IMR-90 (cell line): ENCODE results near the gene OSBP. TPM values are rescaled to one million over a fixed set of nuclear protein-coding genes. Genes with fewer than 3 reads are reported as not detected.

Experiments
- ATAC-seq: fragments of 200-7000 bp; cut with Tn5 transposase; 2 replicates; pipeline ENCODE4 v1.9.1; 2020; ENCODE audit warnings: low read depth, mild to moderate bottlenecking, moderate library complexity
- BruUV-seq: library from RNA; stranded (reverse); fragments of 400-500 nt; replicated peaks from 2 replicates; lab custom pipeline; 2021; lab: Mats Ljungman, UMichigan
- CTCF ChIA-PET: fragments of 300-600 bp; formaldehyde crosslinking; extraction: SDS; loops from one replicate; lab custom pipeline; 2021; ENCODE audit warnings: antibody characterized with exemption; lab: Yijun Ruan, JAX
- POLR2A ChIA-PET: fragments of 300-600 bp; sonication (Branson Sonifier 250); formaldehyde crosslinking; loops from one replicate; lab custom pipeline; 2022; ENCODE audit warnings: antibody characterized with exemption; ENCODE audit not compliant: unreplicated experiment; lab: Charles Lee
- DNase-seq: peaks from one replicate; pipeline ENCODE4 v3.0.0; 2013
- H2AFZ ChIP-seq: replicated peaks from 2 replicates; pipeline ENCODE3; 2013; ENCODE audit warnings: low read length, mild to moderate bottlenecking; ENCODE audit not compliant: poor library complexity
- H2AK5ac ChIP-seq: 2 replicates; pipeline ENCODE4 v1.6.1; 2013; ENCODE audit warnings: low read depth, low read length, inconsistent platforms
- H2AK9ac ChIP-seq: replicated peaks from 2 replicates; pipeline ENCODE3; 2013; ENCODE audit warnings: mild to moderate bottlenecking, low read depth, low read length, moderate library complexity; ENCODE audit not compliant: poor library complexity
- H2BK120ac ChIP-seq: 2 replicates; pipeline ENCODE4 v1.6.1; 2013; ENCODE audit warnings: low read depth, low read length, inconsistent platforms
- H2BK15ac ChIP-seq: 3 replicates; pipeline ENCODE4 v1.6.1; 2013; ENCODE audit warnings: low read depth, low read length, inconsistent platforms
- H2BK20ac ChIP-seq: 2 replicates; pipeline ENCODE4 v1.6.1; 2013; ENCODE audit warnings: low read depth, mild to moderate bottlenecking, inconsistent platforms, low read length, moderate library complexity
- H2BK5ac ChIP-seq: 2 replicates; pipeline ENCODE4 v1.6.1; 2013; ENCODE audit warnings: mild to moderate bottlenecking, low read depth, low read length, inconsistent platforms; ENCODE audit not compliant: poor library complexity, severe bottlenecking
- H3K14ac ChIP-seq: replicated peaks from 2 replicates; pipeline ENCODE4 v1.6.1; 2013; ENCODE audit warnings: low read depth, low read length, inconsistent platforms
- H3K18ac ChIP-seq: 2 replicates; pipeline ENCODE4 v1.6.1; 2013; ENCODE audit warnings: low read depth, low read length, control low read depth
- H3K23ac ChIP-seq: 2 replicates; pipeline ENCODE4 v1.6.1; 2013; ENCODE audit warnings: low read depth, low read length, inconsistent platforms
- H3K27ac ChIP-seq: 2 replicates; pipeline ENCODE4 v1.5.1; 2013; ENCODE audit warnings: mild to moderate bottlenecking, control low read depth, low read length; ENCODE audit not compliant: insufficient read depth
- H3K27me3 ChIP-seq: 2 replicates; pipeline ENCODE4 v1.6.1; 2013; ENCODE audit warnings: low read length; ENCODE audit not compliant: control insufficient read depth, insufficient read depth
- H3K36me3 ChIP-seq: 2 replicates; pipeline ENCODE4 v1.6.1; 2013; ENCODE audit warnings: low read length, mixed read lengths; ENCODE audit not compliant: control insufficient read depth, insufficient read depth
- H3K4ac ChIP-seq: 2 replicates; pipeline ENCODE4 v1.6.1; 2013; ENCODE audit warnings: low read depth, low read length, inconsistent platforms
- H3K4me1 ChIP-seq: 2 replicates; pipeline ENCODE4 v1.6.1; 2013; ENCODE audit warnings: low read length, mixed read lengths; ENCODE audit not compliant: control insufficient read depth, insufficient read depth
- H3K4me2 ChIP-seq: 2 replicates; pipeline ENCODE4 v1.6.1; 2013; ENCODE audit warnings: low read depth, mild to moderate bottlenecking, control low read depth, low read length, moderate library complexity
- H3K4me3 ChIP-seq: 2 replicates; pipeline ENCODE4 v1.5.1; 2013; ENCODE audit warnings: low read depth, mild to moderate bottlenecking, control low read depth, low read length, moderate library complexity; ENCODE audit not compliant: insufficient read depth
- H3K56ac ChIP-seq: 2 replicates; pipeline ENCODE4 v1.6.1; 2013; ENCODE audit warnings: low read length, inconsistent platforms; ENCODE audit not compliant: insufficient read depth; ENCODE audit errors: extremely low read depth
- H3K79me1 ChIP-seq, 2 experiments: 2 replicates each; pipeline ENCODE4 v1.6.1; 2013; ENCODE audit warnings: low read length in 2 of 2, inconsistent platforms in 1 of 2, low read depth in 1 of 2
- H3K9ac ChIP-seq: 2 replicates; pipeline ENCODE4 v1.6.1; 2013; ENCODE audit warnings: low read depth, low read length, control low read depth
- H3K9me1 ChIP-seq: 2 replicates; pipeline ENCODE4 v1.6.1; 2013; ENCODE audit warnings: low read length, inconsistent platforms; ENCODE audit not compliant: insufficient read depth
- H3K9me3 ChIP-seq: 2 replicates; pipeline ENCODE4 v1.6.1; 2013; ENCODE audit warnings: low read length; ENCODE audit not compliant: control insufficient read depth, insufficient read depth
- H4K20me1 ChIP-seq: 2 replicates; pipeline ENCODE4 v1.6.1; 2013; ENCODE audit warnings: low read length, inconsistent platforms; ENCODE audit not compliant: insufficient read depth
- H4K5ac ChIP-seq: 2 replicates; pipeline ENCODE4 v1.6.1; 2013; ENCODE audit warnings: mild to moderate bottlenecking, low read depth, low read length, control low read depth
- H4K8ac ChIP-seq, 2 experiments: 2 replicates each; pipeline ENCODE4 v1.6.1; 2013; ENCODE audit warnings: low read depth in 2 of 2, low read length in 2 of 2, control low read depth in 1 of 2, inconsistent platforms in 1 of 2
- H4K91ac ChIP-seq: 2 replicates; pipeline ENCODE4 v1.6.1; 2013; ENCODE audit warnings: low read depth, low read length, inconsistent platforms; ENCODE audit not compliant: insufficient read depth
- CEBPB ChIP-seq: IDR thresholded peaks from 2 replicates; pipeline ENCODE4 v1.6.1; 2012; ENCODE audit warnings: low read depth, low read length, improper control_type of control experiment
- WGBS, 2 experiments: methylation state at CpG; one replicate each; pipeline versions ENCODE4 v1.1.5 to v1.1.7; 2013; ENCODE audit warnings: missing lambda C conversion rate in 2 of 2; ENCODE audit not compliant: insufficient read length in 1 of 2; ENCODE audit errors: extremely low coverage in 2 of 2; 5-methylcytosine and 5-hydroxymethylcytosine counted together
- dilution Hi-C: fragments of 300-500 bp; cut with HindIII; formaldehyde crosslinking; loops from one replicate; pipeline ENCODE4 v1.14.3; 2018; ENCODE audit warnings: low sequenced_read_pairs; ENCODE audit not compliant: unreplicated experiment
- in situ Hi-C: fragments of 300-500 bp; cut with MboI; formaldehyde crosslinking; loops from 3 replicates; pipeline ENCODE4 v1.14.3; 2019; ENCODE audit warnings: low sequenced_read_pairs, inconsistent platforms, mixed read lengths
- intact Hi-C: fragments of 100-400 bp; cut with micrococcal nuclease; formaldehyde crosslinking; loops from 2 replicates; pipeline ENCODE4 v1.10.0; 2022
- polyA plus RNA-seq, 3 experiments: library from polyadenylated mRNA; depleted of rRNA; stranded (reverse); fragments of >200 nt; gene quantifications; 2 replicates each; pipeline ENCODE4 v1.2.3, GENCODE V29; 2012; ENCODE audit warnings: low replicate concordance in 1 of 3
- total RNA-seq: library from RNA; depleted of rRNA; stranded (reverse); fragments of >200 nt; gene quantifications from 2 replicates; pipeline ENCODE4 v1.2.3, GENCODE V29; 2012
- TF ChIP-seq, protein P1 (sequence below): fragments of 150-350 bp; IDR thresholded peaks from 2 replicates; pipeline ENCODE4 v1.6.1; 2016; ENCODE audit warnings: low read depth, mild to moderate bottlenecking, low read length, moderate library complexity, borderline replicate concordance

Gene OSBP
- total and polyA plus RNA-seq, 2 of the 4 experiments (the other 2 are of a cell fraction) = 22.1 to 27.4 TPM

DNA sequence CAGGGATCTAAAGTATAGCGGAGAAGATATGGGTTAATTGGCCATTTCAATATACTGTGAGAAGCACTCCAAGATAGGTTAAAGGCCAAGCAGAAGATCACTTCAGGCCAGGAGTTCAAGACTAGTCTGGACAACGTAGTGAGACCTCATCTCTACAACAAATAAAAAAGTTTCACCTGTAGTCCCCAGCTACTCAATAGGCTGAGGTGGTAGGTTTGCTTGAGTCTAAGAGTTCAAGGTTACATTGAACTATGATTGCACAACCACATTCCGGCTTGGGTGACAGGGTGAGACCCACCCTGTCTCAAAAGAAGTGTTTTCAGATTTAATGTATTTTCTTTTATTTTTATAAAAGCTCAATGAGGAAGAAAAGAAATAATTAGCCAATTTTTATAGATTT is 27.8 kb upstream of the OSBP start:
- H2AK9ac ChIP-seq = no peak overlapping the region
- BruUV-seq = no TSS peak
- H3K27me3 ChIP-seq = no peaks in the 10 kb centered on the region
- no peak overlapping the region for H3K4me3 ChIP-seq
- ATAC-seq (no peak), DNase-seq (no peak)
- peaks cover 3 to 6% of the 10 kb centered on the region in 2 experiments; a peak in 3 of 4 replicates for H3K79me1 ChIP-seq
- H2BK120ac ChIP-seq = no peak overlapping the region
- no peak overlapping the region for H3K9ac ChIP-seq
- ChIA-PET CTCF (interaction anchor here (1.8 kb wide), 1 partner anchor 27 kb away, joined by 7 read pairs; the partner anchor contains the start of gene OSBP), POLR2A (no interaction called here)
- no peak overlapping the region for H4K8ac ChIP-seq
- no peak overlapping the region for H4K91ac ChIP-seq
- no peak overlapping the region for H2AK5ac ChIP-seq
- H2BK15ac ChIP-seq = no peak overlapping the region
- H3K14ac ChIP-seq = no peak overlapping the region
- in situ Hi-C loops = loop anchor here (5.0 kb wide), 1 partner anchor 41 kb away; no protein-coding TSS in a partner anchor
- no peaks in the 10 kb centered on the region for H4K20me1 ChIP-seq
- no peak overlapping the region for H2BK5ac ChIP-seq
- dilution Hi-C loops = no loop called here
- H3K4me1 ChIP-seq = no peaks in the 10 kb centered on the region; the same call in 1 of the 2 replicates
- H3K18ac ChIP-seq = no peak overlapping the region
- no CpG with 5 or more reads among the region's 3 CpGs for whole genome bisulfite sequencing, 2 experiments
- H3K9me1 ChIP-seq = no peaks in the 10 kb centered on the region
- peaks cover 48% of the 10 kb centered on the region for H3K36me3 ChIP-seq
- TF ChIP-seq, protein P1, sequence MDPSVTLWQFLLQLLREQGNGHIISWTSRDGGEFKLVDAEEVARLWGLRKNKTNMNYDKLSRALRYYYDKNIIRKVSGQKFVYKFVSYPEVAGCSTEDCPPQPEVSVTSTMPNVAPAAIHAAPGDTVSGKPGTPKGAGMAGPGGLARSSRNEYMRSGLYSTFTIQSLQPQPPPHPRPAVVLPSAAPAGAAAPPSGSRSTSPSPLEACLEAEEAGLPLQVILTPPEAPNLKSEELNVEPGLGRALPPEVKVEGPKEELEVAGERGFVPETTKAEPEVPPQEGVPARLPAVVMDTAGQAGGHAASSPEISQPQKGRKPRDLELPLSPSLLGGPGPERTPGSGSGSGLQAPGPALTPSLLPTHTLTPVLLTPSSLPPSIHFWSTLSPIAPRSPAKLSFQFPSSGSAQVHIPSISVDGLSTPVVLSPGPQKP = no peak
- TF ChIP-seq CEBPB = peak; percentile 57; the same call in 1 of the 2 replicates
- intact Hi-C loops = no loop called here
- H3K9me3 ChIP-seq = no peaks in the 10 kb centered on the region
- H3K27ac ChIP-seq = no peak overlapping the region
- H2BK20ac ChIP-seq = no peak overlapping the region
- no peak overlapping the region for H3K4me2 ChIP-seq
- no peak overlapping the region for H3K56ac ChIP-seq
- H3K4ac ChIP-seq = no peak overlapping the region
- H4K5ac ChIP-seq = no peak overlapping the region
- H2AFZ ChIP-seq = no peak overlapping the region
- no peak overlapping the region for H3K23ac ChIP-seq
